A549 (cell line): Measurements from ENCODE around the gene POLD1.

Experiments used
- BHLHE40 ChIP-seq: IDR thresholded peaks from 2 replicates; pipeline ENCODE4 v1.6.1; 2012; ENCODE audit warnings: low read depth, low read length, inconsistent platforms
- CTCF ChIP-seq: fragments of >200 bp; sonication (Bioruptor Twin); formaldehyde crosslinking; IDR thresholded peaks from 3 replicates; pipeline ENCODE4 v1.5.1; 2016
- FOXS1 ChIP-seq: fragments of 250-450 bp; sonication (Bioruptor Pico); IDR thresholded peaks from 2 replicates; pipeline ENCODE4 v1.5.0; 2020; ENCODE audit warnings: mild to moderate bottlenecking, moderate library complexity
- HDAC2 ChIP-seq: fragments of 200-600 bp; sonication (generic); IDR thresholded peaks from 2 replicates; pipeline ENCODE4 v1.6.1; 2016
- MAFK ChIP-seq: fragments of 450-650 bp; IDR thresholded peaks from 2 replicates; pipeline ENCODE4 v1.6.1; 2014; ENCODE audit not compliant: partially characterized antibody
- POLR2A ChIP-seq: IDR thresholded peaks from 2 replicates; pipeline ENCODE4 v1.6.1; 2012; ENCODE audit warnings: mild to moderate bottlenecking, low read length
- SREBF2 ChIP-seq: fragments of 450-650 bp; IDR thresholded peaks from 2 replicates; pipeline ENCODE4 v1.6.1; 2014; ENCODE audit warnings: mild to moderate bottlenecking, moderate library complexity
- USF2 ChIP-seq: fragments of 450-650 bp; IDR thresholded peaks from 2 replicates; pipeline ENCODE4 v1.6.1; 2014; ENCODE audit warnings: antibody characterized with exemption
- ZC3H11A ChIP-seq: fragments of 450-650 bp; IDR thresholded peaks from 2 replicates; pipeline ENCODE4 v1.6.1; 2014; ENCODE audit warnings: antibody characterized with exemption, mild to moderate bottlenecking

GRCh38 chr19:50340331-50340730, 43.8 kb upstream of the POLD1 start:
- TF ChIP-seq POLR2A (no peak), BHLHE40 (no peak), MAFK (no peak), CTCF (no peak), ZC3H11A (no peak), USF2 (no peak), SREBF2 (no peak), FOXS1 (CRISPR knock-in tag) (no peak), HDAC2 (no peak)
